Thoracic aorta (tissue), 2 donors: ENCODE data around the gene CIDEB. TPM values are rescaled to one million over a fixed set of nuclear protein-coding genes. Genes with fewer than 3 reads are reported as not detected.
A peak's percentile ranks its signal among the peaks of the same experiment; 100 is the strongest.

ENCODE experiments used
- ATAC-seq: fragments of 150-250 bp; one replicate; pipeline ENCODE4 v1.8.0; 2017; ENCODE audit warnings: low read depth; ENCODE audit not compliant: insufficient number of reproducible peaks, low FRiP score
- DNase-seq: peaks from one replicate; pipeline ENCODE4 v3.0.0-alpha.2; 2020; ENCODE audit warnings: low spot score
- H3K27ac ChIP-seq, 2 donors: fragments of 200-600 bp; sonication (generic); 1 replicate in 1 of 2; 2 replicates in 1 of 2; pipeline ENCODE4 v1.5.1; 2016; ENCODE audit warnings: mild to moderate bottlenecking in 2 of 2, moderate library complexity in 2 of 2
- H3K27me3 ChIP-seq: fragments of 200-600 bp; sonication (generic); replicated peaks from 2 replicates; pipeline ENCODE4 v1.6.0; 2016; ENCODE audit warnings: mild to moderate bottlenecking; ENCODE audit not compliant: insufficient read depth
- H3K36me3 ChIP-seq: fragments of 200-600 bp; sonication (generic); one replicate; pipeline ENCODE4 v1.5.1; 2016
- H3K4me1 ChIP-seq, 2 donors: fragments of 200-600 bp; sonication (generic); 1 replicate in 1 of 2; 2 replicates in 1 of 2; pipeline versions ENCODE4 v1.5.1 to v1.6.0; 2016; ENCODE audit warnings: low read depth in 2 of 2, mild to moderate bottlenecking in 1 of 2; ENCODE audit not compliant: control insufficient read depth in 1 of 2
- H3K4me3 ChIP-seq: fragments of 200-600 bp; sonication (generic); 2 replicates; pipeline ENCODE4 v1.5.1; 2016; ENCODE audit warnings: mild to moderate bottlenecking
- H3K9me3 ChIP-seq: fragments of 200-600 bp; sonication (generic); 2 replicates; pipeline ENCODE4 v1.5.1; 2016
- total RNA-seq, 2 donors: library from RNA; depleted of rRNA; stranded (reverse); fragments of >200 nt; gene quantifications; one replicate each; pipeline versions ENCODE4 v1.1.0 to v1.2.3, GENCODE V29; 2016
- TF ChIP-seq, protein P1 (sequence below): fragments of 200-600 bp; sonication (generic); IDR thresholded peaks from one replicate; pipeline ENCODE4 v1.5.1; 2019; ENCODE audit warnings: antibody characterized with exemption

Gene CIDEB
- total RNA-seq, 2 donors from 2014 or later = 10.9 to 17.3 TPM

DNA sequence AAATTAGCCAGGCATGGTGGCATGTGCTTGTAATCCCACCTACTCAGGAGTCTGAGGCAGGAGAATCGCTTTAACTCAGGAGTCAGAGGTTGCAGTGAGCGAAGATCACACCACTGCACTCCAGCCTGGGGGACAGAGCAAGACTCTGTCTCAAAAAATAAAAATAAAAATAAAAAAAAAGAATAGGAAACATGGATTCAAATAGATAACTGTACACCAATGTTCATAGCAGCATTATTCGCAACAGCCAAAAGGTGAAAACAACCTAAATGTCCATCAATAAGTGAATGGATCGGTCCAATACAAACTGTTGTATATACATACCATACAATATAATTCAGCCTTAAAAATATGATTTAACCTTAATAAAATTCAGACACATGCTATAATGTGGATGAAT is 35.1 kb upstream of the CIDEB start:
- TF ChIP-seq, protein P1, sequence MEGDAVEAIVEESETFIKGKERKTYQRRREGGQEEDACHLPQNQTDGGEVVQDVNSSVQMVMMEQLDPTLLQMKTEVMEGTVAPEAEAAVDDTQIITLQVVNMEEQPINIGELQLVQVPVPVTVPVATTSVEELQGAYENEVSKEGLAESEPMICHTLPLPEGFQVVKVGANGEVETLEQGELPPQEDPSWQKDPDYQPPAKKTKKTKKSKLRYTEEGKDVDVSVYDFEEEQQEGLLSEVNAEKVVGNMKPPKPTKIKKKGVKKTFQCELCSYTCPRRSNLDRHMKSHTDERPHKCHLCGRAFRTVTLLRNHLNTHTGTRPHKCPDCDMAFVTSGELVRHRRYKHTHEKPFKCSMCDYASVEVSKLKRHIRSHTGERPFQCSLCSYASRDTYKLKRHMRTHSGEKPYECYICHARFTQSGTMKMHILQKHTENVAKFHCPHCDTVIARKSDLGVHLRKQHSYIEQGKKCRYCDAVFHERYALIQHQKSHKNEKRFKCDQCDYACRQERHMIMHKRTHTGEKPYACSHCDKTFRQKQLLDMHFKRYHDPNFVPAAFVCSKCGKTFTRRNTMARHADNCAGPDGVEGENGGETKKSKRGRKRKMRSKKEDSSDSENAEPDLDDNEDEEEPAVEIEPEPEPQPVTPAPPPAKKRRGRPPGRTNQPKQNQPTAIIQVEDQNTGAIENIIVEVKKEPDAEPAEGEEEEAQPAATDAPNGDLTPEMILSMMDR = no peak

DNA sequence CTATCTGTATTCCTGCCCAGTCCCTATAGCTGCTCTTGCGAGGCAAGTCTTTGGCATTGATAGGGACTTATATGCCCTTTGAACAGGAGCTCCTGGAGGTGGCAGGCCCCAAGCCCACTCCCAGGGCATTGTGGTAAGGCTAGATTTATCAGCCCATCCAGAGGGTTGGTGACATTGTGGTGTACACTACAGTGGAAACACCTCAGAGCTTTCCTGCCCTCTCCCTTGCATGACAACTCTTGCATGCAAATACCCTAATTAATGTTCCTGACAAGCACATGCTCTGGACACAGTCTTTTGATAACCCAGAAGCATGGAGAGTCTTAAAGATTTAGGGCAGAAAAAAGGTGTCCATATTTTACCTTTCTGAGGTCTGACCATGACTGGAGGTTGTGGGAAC is 32.8 kb upstream of the CIDEB start:
- no peaks in the 10 kb centered on the region for H3K9me3 ChIP-seq
- TF ChIP-seq, protein P1 = no peak
- no peak overlapping the region for H3K4me3 ChIP-seq
- no peaks in the 10 kb centered on the region for H3K4me1 ChIP-seq
- ATAC-seq = no peak
- no peaks in the 10 kb centered on the region for H3K27me3 ChIP-seq
- no peaks in the 10 kb centered on the region for H3K36me3 ChIP-seq
- no peak overlapping the region for H3K27ac ChIP-seq
- no peak for DNase-seq

More for the DNA sequence above, 35.1 kb upstream of the CIDEB start:
- Histone ChIP-seq H3K4me1 (no peaks in the 10 kb centered on the region), H3K27ac (no peak overlapping the region), H3K9me3 (no peaks in the 10 kb centered on the region), H3K36me3 (no peaks in the 10 kb centered on the region), H3K4me3 (no peak overlapping the region), H3K27me3 (no peaks in the 10 kb centered on the region)
- DNase-seq (no peak), ATAC-seq (no peak)

- Histone ChIP-seq H3K27me3 (no peaks in the 10 kb centered on the region), H3K27ac (no peak within 1 kb of the TSS)
- no peak for DNase-seq
Measured at GRCh38 chr14:24339284-24340151, 31.7 kb upstream of the CIDEB start, which contains the start of gene RIPK3. Gene RIPK3, minus strand, starts transcription at chr14:24339991. Its CDS starts 165 bp downstream, at chr14:24339826.

GRCh38 chr14:24338843-24339242 is 31.1 kb upstream of the CIDEB start:
- Histone ChIP-seq H3K9me3 (no peaks in the 10 kb centered on the region), H3K27ac (no peak overlapping the region), H3K27me3 (peaks cover 3% of the 10 kb centered on the region), H3K4me1 (peaks cover 10 to 13% of the 10 kb centered on the region in 2 donors), H3K36me3 (no peaks in the 10 kb centered on the region), H3K4me3 (peak overlapping the region; percentile 61)
- TF ChIP-seq, protein P1 = no peak
- ATAC-seq (no peak), DNase-seq (no peak)

More at GRCh38 chr14:24339284-24340151, 31.7 kb upstream of the CIDEB start, which contains the start of gene RIPK3:
- Histone ChIP-seq H3K36me3 (no peaks in the 10 kb centered on the region), H3K9me3 (no peaks in the 10 kb centered on the region), H3K4me1 (peaks cover 3 to 6% of the 10 kb centered on the region in 2 donors), H3K4me3 (peak within 1 kb of the TSS; percentile 61)
- TF ChIP-seq, protein P1 = no peak
- ATAC-seq = no peak

GRCh38 chr14:24337824-24338175 is 30.0 kb upstream of the CIDEB start:
- TF ChIP-seq, protein P1 = no peak
- no peak overlapping the region for H3K27ac ChIP-seq
- no peak for ATAC-seq
- H3K4me1 ChIP-seq = peaks cover 16 to 23% of the 10 kb centered on the region in 2 donors
- DNase-seq = no peak
- peaks cover 3% of the 10 kb centered on the region for H3K27me3 ChIP-seq
- no peak overlapping the region for H3K4me3 ChIP-seq
- H3K36me3 ChIP-seq = no peaks in the 10 kb centered on the region
- H3K9me3 ChIP-seq = no peaks in the 10 kb centered on the region
